GM19351 (cell line): Measurements from ENCODE around the gene RTP1.
"Not testable (repeated sequence)": the region's sequence is repeated elsewhere in the genome, so short reads cannot be mapped to it uniquely, and the experiment has no call there.

Experiments
- ATAC-seq: cut with Tn5 transposase; IDR thresholded peaks from one replicate; pipeline ENCODE4 v1.9.1; 2021; ENCODE audit warnings: mild to moderate bottlenecking, moderate library complexity; ENCODE audit not compliant: unreplicated experiment

Gene RTP1

GRCh38 chr3:187237741-187238140, 40.5 kb downstream of the RTP1 start:
- no peak for ATAC-seq

GRCh38 chr3:187238239-187238638, 41.0 kb downstream of the RTP1 start:
- ATAC-seq, result no peak

GRCh38 chr3:187238835-187239234, 41.5 kb downstream of the RTP1 start:
- not testable (repeated sequence) for ATAC-seq

GRCh38 chr3:187242435-187242834, 45.1 kb downstream of the RTP1 start:
- no peak for ATAC-seq

GRCh38 chr3:187242900-187243299, 45.6 kb downstream of the RTP1 start:
- no peak for ATAC-seq

- ATAC-seq, result no peak
These were observed 46.7 kb downstream of the RTP1 start for GRCh38 chr3:187243933-187244524.

- no peak for ATAC-seq
These were observed 50.1 kb downstream of the RTP1 start for GRCh38 chr3:187247398-187247797.
